Measurements from ENCODE around the gene FGF22. TPM values are rescaled to one million over a fixed set of nuclear protein-coding genes. Genes with fewer than 3 reads are reported as not detected.
A peak's percentile ranks its signal among the peaks of the same experiment; 100 is the strongest.
"Not testable (repeated sequence)": the region's sequence is repeated elsewhere in the genome, so short reads cannot be mapped to it uniquely, and the experiment has no call there.

Gene FGF22
- total RNA-seq, 1 experiment from 2014 or later, result not detected

DNA sequence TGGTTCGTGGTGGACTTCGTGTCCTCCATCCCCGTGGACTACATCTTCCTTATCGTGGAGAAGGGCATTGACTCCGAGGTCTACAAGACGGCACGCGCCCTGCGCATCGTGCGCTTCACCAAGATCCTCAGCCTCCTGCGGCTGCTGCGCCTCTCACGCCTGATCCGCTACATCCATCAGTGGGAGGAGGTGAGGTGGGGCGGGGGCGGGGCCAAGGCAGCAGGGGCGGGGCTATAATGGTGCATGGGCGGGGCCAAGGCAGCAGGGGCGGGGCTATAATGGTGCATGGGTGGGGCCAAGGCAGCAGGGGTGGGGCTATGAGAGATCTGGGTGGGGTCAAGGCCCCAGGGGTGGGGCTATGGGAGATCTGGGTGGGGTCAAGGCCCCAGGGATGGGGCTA lies 35.9 kb upstream of the FGF22 start:
- not testable (repeated sequence) for DNase-seq, H3K36me3 ChIP-seq, H3K27me3 ChIP-seq, H3K9me3 ChIP-seq, H3K4me3 ChIP-seq

DNA sequence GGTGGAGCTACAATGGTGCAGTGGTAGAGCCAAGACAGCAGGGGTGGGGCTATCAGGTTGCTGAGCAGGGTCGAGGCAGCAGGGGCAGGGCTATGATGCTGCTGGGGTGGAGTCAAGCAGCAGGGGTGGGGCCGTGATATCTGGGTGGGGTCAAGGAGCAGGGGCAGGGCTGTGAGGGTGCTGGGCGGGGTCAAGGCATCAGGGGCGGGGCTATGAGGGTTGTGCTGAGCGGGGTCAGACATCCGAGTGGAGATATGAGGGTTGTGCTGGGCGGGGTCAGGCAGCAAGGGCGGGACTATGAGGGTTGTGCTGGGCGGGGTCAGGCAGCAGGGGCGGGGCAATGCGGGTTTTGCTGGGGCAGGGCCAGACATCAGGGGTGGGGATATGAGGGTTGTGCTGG lies 35.3 kb upstream of the FGF22 start:
- no peak overlapping the region for H3K4me3 ChIP-seq
- DNase-seq, result no peak
- no peaks in the 10 kb centered on the region for H3K36me3 ChIP-seq
- no peaks in the 10 kb centered on the region for H3K9me3 ChIP-seq
- no peaks in the 10 kb centered on the region for H3K27me3 ChIP-seq

- not testable (repeated sequence) for H3K36me3 ChIP-seq, H3K4me3 ChIP-seq, H3K9me3 ChIP-seq, H3K27me3 ChIP-seq
- peak; percentile 18 for DNase-seq
Observed at GRCh38 chr19:605061-605971, 34.4 kb upstream of the FGF22 start.

- Histone ChIP-seq H3K27me3 (no peaks in the 10 kb centered on the region), H3K9me3 (no peaks in the 10 kb centered on the region), H3K4me3 (no peak overlapping the region), H3K36me3 (no peaks in the 10 kb centered on the region)
- no peak for DNase-seq
Observed at GRCh38 chr19:607301-608154, 32.2 kb upstream of the FGF22 start.

- Histone ChIP-seq H3K9me3 (no peaks in the 10 kb centered on the region), H3K36me3 (no peaks in the 10 kb centered on the region), H3K27me3 (no peaks in the 10 kb centered on the region), H3K4me3 (no peak overlapping the region)
- no peak for DNase-seq
Observed at GRCh38 chr19:608155-609003, 31.3 kb upstream of the FGF22 start.

- no peaks in the 10 kb centered on the region for H3K9me3 ChIP-seq
- H3K36me3 ChIP-seq, result no peaks in the 10 kb centered on the region
- H3K27me3 ChIP-seq, result no peaks in the 10 kb centered on the region
- DNase-seq, result no peak
- H3K4me3 ChIP-seq, result no peak overlapping the region
Observed at GRCh38 chr19:609004-609346, 30.7 kb upstream of the FGF22 start.

DNA sequence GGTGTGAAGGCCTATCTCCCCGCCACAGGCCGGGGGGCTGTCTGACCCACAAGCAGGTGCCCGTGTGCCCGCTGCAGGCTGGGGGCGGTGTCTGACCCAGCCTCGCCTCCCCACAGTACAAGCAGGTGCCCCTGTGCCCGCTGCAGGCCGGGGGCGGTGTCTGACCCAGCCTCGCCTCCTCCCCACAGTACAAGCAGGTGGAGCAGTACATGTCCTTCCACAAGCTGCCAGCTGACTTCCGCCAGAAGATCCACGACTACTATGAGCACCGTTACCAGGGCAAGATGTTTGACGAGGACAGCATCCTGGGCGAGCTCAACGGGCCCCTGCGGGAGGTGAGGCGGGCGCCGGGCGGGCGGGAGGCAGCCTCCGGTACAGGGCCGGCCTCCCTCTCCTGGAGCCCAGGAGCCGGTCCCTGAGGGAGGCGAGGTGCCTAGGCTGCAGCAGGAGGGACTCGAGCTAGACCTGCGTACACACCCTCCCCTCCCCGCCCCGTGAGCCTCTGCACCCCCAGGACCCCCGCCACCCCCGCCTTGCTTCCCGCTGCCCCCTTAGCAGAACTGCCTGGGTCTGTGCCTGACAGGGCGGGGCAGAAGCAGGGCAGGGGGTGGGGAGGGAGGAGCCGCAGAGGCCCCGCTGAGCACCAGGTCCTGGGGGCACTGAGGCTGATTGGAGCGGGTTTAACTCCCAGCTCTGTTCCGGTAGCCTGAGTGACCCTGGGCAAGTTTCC lies 29.4 kb upstream of the FGF22 start:
- H3K27me3 ChIP-seq, result no peaks in the 10 kb centered on the region
- no peaks in the 10 kb centered on the region for H3K36me3 ChIP-seq
- H3K9me3 ChIP-seq, result no peaks in the 10 kb centered on the region
- DNase-seq, result no peak
- H3K4me3 ChIP-seq, result no peak overlapping the region

- Histone ChIP-seq H3K9me3 (no peaks in the 10 kb centered on the region), H3K36me3 (no peaks in the 10 kb centered on the region), H3K4me3 (no peak overlapping the region), H3K27me3 (no peaks in the 10 kb centered on the region)
- no peak for DNase-seq
Observed at GRCh38 chr19:610801-611480, 28.7 kb upstream of the FGF22 start.

DNA sequence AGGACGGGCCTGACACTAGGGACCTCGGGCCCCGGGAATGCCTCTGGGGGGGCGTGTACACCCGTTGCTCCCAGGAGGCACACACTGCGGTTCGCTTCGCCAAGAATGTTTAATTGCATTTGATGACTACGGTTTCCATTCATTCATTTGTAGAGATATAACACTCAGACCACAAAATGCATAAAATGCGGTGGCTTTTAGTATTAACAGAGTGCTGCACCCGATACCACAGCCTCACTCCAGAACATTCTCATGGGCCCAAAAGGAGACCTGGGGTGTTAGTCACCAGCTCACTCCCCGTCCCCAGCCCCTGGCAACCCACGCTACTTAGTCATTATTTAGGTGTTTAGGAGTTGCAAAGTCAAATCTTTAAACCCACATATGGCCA lies 28.2 kb upstream of the FGF22 start:
- H3K27me3 ChIP-seq, result no peaks in the 10 kb centered on the region
- no peaks in the 10 kb centered on the region for H3K9me3 ChIP-seq
- peak; percentile 35 for DNase-seq
- no peak overlapping the region for H3K4me3 ChIP-seq
- H3K36me3 ChIP-seq, result no peaks in the 10 kb centered on the region

GRCh38 chr19:612941-613340 lies 26.7 kb upstream of the FGF22 start:
- H3K9me3 ChIP-seq, result no peaks in the 10 kb centered on the region
- H3K27me3 ChIP-seq, result no peaks in the 10 kb centered on the region
- no peak overlapping the region for H3K4me3 ChIP-seq
- H3K36me3 ChIP-seq, result no peaks in the 10 kb centered on the region
- DNase-seq, result no peak

DNA sequence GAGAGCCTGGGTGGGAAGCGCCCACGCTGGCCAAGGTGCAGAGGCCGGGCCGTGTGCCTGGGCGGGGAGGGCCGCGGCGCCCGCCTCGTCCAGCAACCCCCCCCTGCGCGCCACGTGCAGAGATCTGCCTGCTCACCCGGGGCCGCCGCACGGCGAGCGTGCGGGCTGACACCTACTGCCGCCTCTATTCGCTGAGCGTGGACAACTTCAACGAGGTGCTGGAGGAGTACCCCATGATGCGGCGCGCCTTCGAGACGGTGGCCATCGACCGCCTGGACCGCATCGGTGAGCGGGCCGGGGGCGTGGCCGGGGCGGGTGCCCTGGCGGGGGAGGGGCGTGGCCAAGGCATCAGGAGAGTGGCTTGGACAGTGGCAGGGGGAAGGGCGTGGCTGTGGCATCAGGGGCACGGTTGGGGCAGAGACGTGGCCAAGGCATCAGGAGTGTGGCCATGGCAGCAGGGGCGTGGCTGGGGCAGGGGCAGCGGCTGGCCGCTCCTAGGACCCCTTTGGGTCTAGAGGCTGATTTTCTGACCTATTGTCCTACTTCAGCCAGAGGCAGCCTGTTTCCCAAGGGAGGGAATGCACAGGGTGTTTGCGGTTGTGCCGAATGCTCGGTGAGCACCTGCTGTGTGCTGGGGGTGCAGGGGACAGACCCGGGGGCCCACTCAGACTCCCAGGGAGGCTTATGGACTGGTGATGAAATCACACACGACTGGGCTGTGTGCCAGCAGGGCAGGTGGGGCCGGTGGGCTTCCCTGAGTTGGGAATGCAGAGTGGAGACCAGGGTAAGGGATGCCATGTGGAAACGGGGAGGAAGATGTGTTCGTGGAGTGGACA lies 25.7 kb upstream of the FGF22 start:
- DNase-seq, result no peak
- H3K4me3 ChIP-seq, result no peak overlapping the region
- H3K9me3 ChIP-seq, result no peaks in the 10 kb centered on the region
- H3K36me3 ChIP-seq, result no peaks in the 10 kb centered on the region
- H3K27me3 ChIP-seq, result no peaks in the 10 kb centered on the region

DNA sequence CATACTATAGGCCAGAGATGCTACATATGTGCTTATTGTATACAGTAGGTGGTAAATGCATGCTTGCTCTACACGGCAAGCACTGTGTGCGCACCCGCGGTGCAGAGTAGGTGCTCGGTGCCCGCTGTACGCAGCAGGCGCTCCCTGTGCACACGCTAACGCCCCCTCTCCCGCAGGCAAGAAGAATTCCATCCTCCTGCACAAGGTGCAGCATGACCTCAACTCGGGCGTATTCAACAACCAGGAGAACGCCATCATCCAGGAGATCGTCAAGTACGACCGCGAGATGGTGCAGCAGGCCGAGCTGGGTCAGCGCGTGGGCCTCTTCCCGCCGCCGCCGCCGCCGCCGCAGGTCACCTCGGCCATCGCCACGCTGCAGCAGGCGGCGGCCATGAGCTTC lies 24.1 kb upstream of the FGF22 start:
- no peaks in the 10 kb centered on the region; the same call in 1 of the 2 replicates for H3K36me3 ChIP-seq
- H3K27me3 ChIP-seq, result no peaks in the 10 kb centered on the region
- H3K9me3 ChIP-seq, result no peaks in the 10 kb centered on the region
- H3K4me3 ChIP-seq, result no peak overlapping the region
- no peak for DNase-seq

- no peak overlapping the region for H3K4me3 ChIP-seq
- no peaks in the 10 kb centered on the region for H3K9me3 ChIP-seq
- no peaks in the 10 kb centered on the region; the same call in 1 of the 2 replicates for H3K36me3 ChIP-seq
- no peaks in the 10 kb centered on the region for H3K27me3 ChIP-seq
- no peak for DNase-seq
Observed at GRCh38 chr19:616062-616700, 23.5 kb upstream of the FGF22 start.

DNA sequence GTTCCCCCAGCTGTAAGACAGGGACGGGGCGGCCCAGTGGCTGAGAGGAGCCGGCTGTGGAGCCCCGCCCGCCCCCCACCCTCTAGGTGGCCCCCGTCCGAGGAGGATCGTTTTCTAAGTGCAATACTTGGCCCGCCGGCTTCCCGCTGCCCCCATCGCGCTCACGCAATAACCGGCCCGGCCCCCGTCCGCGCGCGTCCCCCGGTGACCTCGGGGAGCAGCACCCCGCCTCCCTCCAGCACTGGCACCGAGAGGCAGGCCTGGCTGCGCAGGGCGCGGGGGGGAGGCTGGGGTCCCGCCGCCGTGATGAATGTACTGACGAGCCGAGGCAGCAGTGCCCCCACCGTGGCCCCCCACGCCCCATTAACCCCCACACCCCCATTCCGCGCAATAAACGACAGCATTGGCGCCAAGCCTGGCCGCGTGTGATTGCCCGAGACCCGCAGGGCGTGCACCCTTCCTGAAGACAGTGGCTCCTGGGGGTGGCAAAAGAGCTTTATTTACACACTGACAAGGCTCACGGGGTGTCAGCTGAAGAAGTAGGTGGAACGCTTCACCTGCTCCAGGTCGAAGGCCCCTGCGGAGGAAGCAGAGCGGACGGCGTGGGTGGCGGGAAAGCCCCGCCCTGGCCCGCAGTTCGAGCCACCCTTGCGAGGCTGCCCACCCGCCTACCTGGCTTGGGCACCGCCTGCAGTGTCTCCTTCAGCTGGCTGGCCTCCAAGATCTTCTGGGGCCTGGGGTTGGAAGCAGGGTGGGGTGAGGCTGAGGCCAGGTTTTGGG lies 22.7 kb upstream of the FGF22 start:
- Histone ChIP-seq H3K4me3 (no peak overlapping the region), H3K27me3 (no peaks in the 10 kb centered on the region), H3K36me3 (no peaks in the 10 kb centered on the region; the same call in 1 of the 2 replicates), H3K9me3 (no peaks in the 10 kb centered on the region)
- no peak for DNase-seq
